Hepatocyte (in vitro differentiated cells): Measurements from ENCODE around the gene CD52. TPM values are rescaled to one million over a fixed set of nuclear protein-coding genes. Genes with fewer than 3 reads are reported as not detected.

Experiments used
- DNase-seq: peaks from one replicate; pipeline ENCODE4 v3.0.0-alpha.2; 2016; ENCODE audit warnings: low spot score
- H2AFZ ChIP-seq: fragments of 200-600 bp; sonication (generic); 2 replicates; pipeline ENCODE4 v1.6.0; 2016; ENCODE audit warnings: antibody characterized with exemption, mild to moderate bottlenecking
- H3K27ac ChIP-seq: fragments of 200-600 bp; sonication (generic); 2 replicates; pipeline ENCODE4 v1.5.1; 2016; ENCODE audit warnings: mild to moderate bottlenecking
- H3K27me3 ChIP-seq: fragments of 200-600 bp; sonication (generic); 2 replicates; pipeline ENCODE4 v1.6.1; 2016
- H3K36me3 ChIP-seq: fragments of 200-600 bp; sonication (generic); replicated peaks from 2 replicates; pipeline ENCODE4 v1.5.1; 2016; ENCODE audit warnings: low read depth; ENCODE audit not compliant: insufficient read depth
- H3K4me1 ChIP-seq: fragments of 200-600 bp; sonication (generic); 2 replicates; pipeline ENCODE4 v1.5.1; 2016; ENCODE audit warnings: mild to moderate bottlenecking, moderate library complexity; ENCODE audit not compliant: insufficient read depth
- H3K4me2 ChIP-seq: fragments of 200-600 bp; sonication (generic); 2 replicates; pipeline ENCODE4 v1.6.0; 2016
- H3K4me3 ChIP-seq: fragments of 200-600 bp; sonication (generic); 2 replicates; pipeline ENCODE4 v1.5.1; 2016; ENCODE audit warnings: mild to moderate bottlenecking
- H3K79me2 ChIP-seq: fragments of 200-600 bp; sonication (generic); 2 replicates; pipeline ENCODE4 v1.6.0; 2017; ENCODE audit warnings: mild to moderate bottlenecking
- H3K9me2 ChIP-seq: fragments of 200-600 bp; sonication (generic); replicated peaks from 2 replicates; pipeline ENCODE4 v1.6.0; 2017; ENCODE audit warnings: mild to moderate bottlenecking; ENCODE audit not compliant: insufficient read depth
- H3K9me3 ChIP-seq: fragments of 200-600 bp; sonication (generic); 2 replicates; pipeline ENCODE4 v1.5.1; 2016; ENCODE audit warnings: low read depth, mild to moderate bottlenecking
- H4K20me1 ChIP-seq: fragments of 200-600 bp; sonication (generic); 2 replicates; pipeline ENCODE4 v1.6.0; 2016; ENCODE audit warnings: mild to moderate bottlenecking; ENCODE audit not compliant: insufficient read depth, poor library complexity, severe bottlenecking
- CTCF ChIP-seq: fragments of 200-600 bp; sonication (generic); IDR thresholded peaks from 2 replicates; pipeline ENCODE4 v1.5.1; 2016; ENCODE audit warnings: antibody characterized with exemption, mild to moderate bottlenecking; ENCODE audit not compliant: poor library complexity
- EZH2 ChIP-seq: fragments of 200-600 bp; sonication (generic); IDR thresholded peaks from 2 replicates; pipeline ENCODE4 v1.6.1; 2016; ENCODE audit warnings: antibody characterized with exemption, mild to moderate bottlenecking, borderline replicate concordance
- EZH2phosphoT487 ChIP-seq: fragments of 200-600 bp; sonication (generic); IDR thresholded peaks from one replicate; pipeline ENCODE4 v1.6.1; 2018; ENCODE audit warnings: antibody characterized with exemption, mild to moderate bottlenecking, low read depth, moderate library complexity; ENCODE audit not compliant: unreplicated experiment, severe bottlenecking
- WGBS: methylation state at CpG from one replicate; pipeline ENCODE4 v1.1.6; 2016; ENCODE audit warnings: low lambda C conversion rate; ENCODE audit errors: missing lambda C conversion rate; 5-methylcytosine and 5-hydroxymethylcytosine counted together
- polyA plus RNA-seq: library from polyadenylated mRNA; unstranded; fragments of >200 nt; fragmentation: Nextera tagmentation; extraction: Ambion mirVana; gene quantifications from 2 replicates; pipeline ENCODE4 v1.2.1, GENCODE V29; 2016
- total RNA-seq: library from RNA; depleted of rRNA; stranded (reverse); fragments of >200 nt; gene quantifications from 2 replicates; pipeline ENCODE4 v1.2.3, GENCODE V29; 2014

CD52 gene
- total and polyA plus RNA-seq, 2 experiments from 2014 or later: 3.9 to 8.1 TPM

GRCh38 chr1:26296340-26297056, 21.3 kb upstream of the CD52 start:
- no peaks in the 10 kb centered on the region for H4K20me1 ChIP-seq
- DNase-seq: no peak
- H3K4me1 ChIP-seq: no peaks in the 10 kb centered on the region
- H3K4me3 ChIP-seq: no peak overlapping the region
- no peaks in the 10 kb centered on the region for H3K79me2 ChIP-seq
- H3K27ac ChIP-seq: no peak overlapping the region
- H3K9me2 ChIP-seq: no peaks in the 10 kb centered on the region
- H2AFZ ChIP-seq: no peak overlapping the region
- H3K36me3 ChIP-seq: no peaks in the 10 kb centered on the region
- no peaks in the 10 kb centered on the region for H3K27me3 ChIP-seq
- WGBS: 88% methylated on average over 14 of the region's 16 CpGs
- TF ChIP-seq EZH2 (no peak), CTCF (no peak), EZH2phosphoT487 (no peak)
- no peaks in the 10 kb centered on the region for H3K9me3 ChIP-seq
- no peak overlapping the region for H3K4me2 ChIP-seq

GRCh38 chr1:26297057-26297790, 20.5 kb upstream of the CD52 start:
- TF ChIP-seq EZH2 (no peak), EZH2phosphoT487 (no peak), CTCF (no peak)
- H3K36me3 ChIP-seq: no peaks in the 10 kb centered on the region

GRCh38 chr1:26297791-26298124, 20.0 kb upstream of the CD52 start:
- Histone ChIP-seq H3K9me3 (no peaks in the 10 kb centered on the region), H4K20me1 (no peaks in the 10 kb centered on the region), H3K36me3 (no peaks in the 10 kb centered on the region), H3K27ac (no peak overlapping the region), H3K4me1 (no peaks in the 10 kb centered on the region), H3K4me2 (no peak overlapping the region), H3K27me3 (no peaks in the 10 kb centered on the region), H3K4me3 (no peak overlapping the region), H2AFZ (no peak overlapping the region), H3K79me2 (no peaks in the 10 kb centered on the region), H3K9me2 (no peaks in the 10 kb centered on the region)
- WGBS: 78% methylated on average over 6 of the region's 6 CpGs
- DNase-seq: no peak
- TF ChIP-seq CTCF (no peak), EZH2 (no peak), EZH2phosphoT487 (no peak)

More at GRCh38 chr1:26297057-26297790, 20.5 kb upstream of the CD52 start:
- no peaks in the 10 kb centered on the region for H3K27me3 ChIP-seq
- no peaks in the 10 kb centered on the region for H3K9me3 ChIP-seq
- no peak for DNase-seq
- no peaks in the 10 kb centered on the region for H3K79me2 ChIP-seq
- no peak overlapping the region for H3K27ac ChIP-seq
- no peaks in the 10 kb centered on the region for H3K9me2 ChIP-seq
- 96% methylated on average over 11 of the region's 12 CpGs for WGBS
- no peak overlapping the region for H3K4me3 ChIP-seq
- no peaks in the 10 kb centered on the region for H4K20me1 ChIP-seq
- H3K4me2 ChIP-seq: no peak overlapping the region
- no peak overlapping the region for H2AFZ ChIP-seq
- H3K4me1 ChIP-seq: no peaks in the 10 kb centered on the region
